ENCODE data around the gene TRPC4AP.

The TRPC4AP gene

GRCh38 chr20:35013421-35014411 lies 78.9 kb downstream of the TRPC4AP start:
- DNase-seq (ENCODE audit: low read depth), result no peak

- DNase-seq (ENCODE audit: low read depth), result no peak
Measured at GRCh38 chr20:35012227-35013069, 80.2 kb downstream of the TRPC4AP start.

GRCh38 chr20:35011589-35012226 lies 80.9 kb downstream of the TRPC4AP start:
- no peak for DNase-seq (ENCODE audit: low read depth)

GRCh38 chr20:35010405-35011192 lies 82.0 kb downstream of the TRPC4AP start:
- DNase-seq (ENCODE audit: low read depth), result no peak

- DNase-seq (ENCODE audit: low read depth), result no peak
Measured at GRCh38 chr20:35009665-35010328, 82.8 kb downstream of the TRPC4AP start.

- DNase-seq (ENCODE audit: low read depth), result no peak
Measured at GRCh38 chr20:35008411-35009342, 83.9 kb downstream of the TRPC4AP start.

- no peak for DNase-seq (ENCODE audit: low read depth)
Measured at GRCh38 chr20:35007891-35008290, 84.7 kb downstream of the TRPC4AP start.

GRCh38 chr20:35007413-35007812 lies 85.2 kb downstream of the TRPC4AP start:
- DNase-seq (ENCODE audit: low read depth), result no peak

GRCh38 chr20:35006531-35006971 lies 86.1 kb downstream of the TRPC4AP start:
- DNase-seq (ENCODE audit: low read depth), result no peak

- DNase-seq (ENCODE audit: low read depth), result no peak
Measured at GRCh38 chr20:35006009-35006408, 86.6 kb downstream of the TRPC4AP start.

GRCh38 chr20:35005463-35005961 lies 87.1 kb downstream of the TRPC4AP start:
- DNase-seq (ENCODE audit: low read depth), result no peak

GRCh38 chr20:35004749-35005462 lies 87.7 kb downstream of the TRPC4AP start:
- no peak for DNase-seq (ENCODE audit: low read depth)

- DNase-seq (ENCODE audit: low read depth), result no peak
Measured at GRCh38 chr20:35004051-35004725, 88.4 kb downstream of the TRPC4AP start.

GRCh38 chr20:35003211-35004031 lies 89.2 kb downstream of the TRPC4AP start:
- DNase-seq (ENCODE audit: low read depth), result no peak

- DNase-seq (ENCODE audit: low read depth), result no peak
Measured at GRCh38 chr20:35002426-35003210, 90.0 kb downstream of the TRPC4AP start.

- DNase-seq (ENCODE audit: low read depth), result no peak
Measured at GRCh38 chr20:35001596-35002362, 90.8 kb downstream of the TRPC4AP start.

All from activated T-cell treated with anti-CD3 and anti-CD28 coated beads for 24 hours (primary cell).